GM19463 (cell line): ENCODE results near the gene MUC5AC.
"Not testable (repeated sequence)": the region's sequence is repeated elsewhere in the genome, so short reads cannot be mapped to it uniquely, and the experiment has no call there.

Experiments
- ATAC-seq: cut with Tn5 transposase; IDR thresholded peaks from one replicate; pipeline ENCODE4 v1.9.1; 2021; ENCODE audit warnings: mild to moderate bottlenecking, moderate library complexity; ENCODE audit not compliant: unreplicated experiment

Gene MUC5AC

GRCh38 chr11:1140642-1141490 is 16.9 kb upstream of the MUC5AC start:
- ATAC-seq: no peak

GRCh38 chr11:1146365-1146764 is 11.4 kb upstream of the MUC5AC start:
- ATAC-seq: no peak

GRCh38 chr11:1147792-1148191 is 10.0 kb upstream of the MUC5AC start:
- no peak for ATAC-seq

GRCh38 chr11:1148752-1149180 is 9.0 kb upstream of the MUC5AC start:
- no peak for ATAC-seq

GRCh38 chr11:1149545-1149944 is 8.2 kb upstream of the MUC5AC start:
- ATAC-seq: no peak

GRCh38 chr11:1150116-1150515 is 7.6 kb upstream of the MUC5AC start:
- no peak for ATAC-seq

- ATAC-seq: no peak
Observed at GRCh38 chr11:1150769-1151365, 6.9 kb upstream of the MUC5AC start.

- no peak for ATAC-seq
Observed at GRCh38 chr11:1151366-1152315, 6.1 kb upstream of the MUC5AC start.

- no peak for ATAC-seq
Observed at GRCh38 chr11:1152316-1153104, 5.2 kb upstream of the MUC5AC start.

- ATAC-seq: no peak
Observed at GRCh38 chr11:1153105-1153950, 4.4 kb upstream of the MUC5AC start.

- ATAC-seq: no peak
Observed at GRCh38 chr11:1153951-1154493, 3.7 kb upstream of the MUC5AC start.

GRCh38 chr11:1154656-1155055 is 3.1 kb upstream of the MUC5AC start:
- not testable (repeated sequence) for ATAC-seq

- no peak for ATAC-seq
Observed at GRCh38 chr11:1155274-1155693, 2.5 kb upstream of the MUC5AC start.

GRCh38 chr11:1156506-1157340 is 1.0 kb upstream of the MUC5AC start:
- no peak for ATAC-seq

GRCh38 chr11:1157341-1157644 is 460 bp upstream of the MUC5AC start:
- no peak for ATAC-seq

GRCh38 chr11:1158681-1159487 is 1.1 kb downstream of the MUC5AC start:
- no peak for ATAC-seq

GRCh38 chr11:1159488-1160220 is 1.9 kb downstream of the MUC5AC start:
- ATAC-seq: not testable (repeated sequence)
